Measurements from ENCODE around the gene CGNL1.

DNA sequence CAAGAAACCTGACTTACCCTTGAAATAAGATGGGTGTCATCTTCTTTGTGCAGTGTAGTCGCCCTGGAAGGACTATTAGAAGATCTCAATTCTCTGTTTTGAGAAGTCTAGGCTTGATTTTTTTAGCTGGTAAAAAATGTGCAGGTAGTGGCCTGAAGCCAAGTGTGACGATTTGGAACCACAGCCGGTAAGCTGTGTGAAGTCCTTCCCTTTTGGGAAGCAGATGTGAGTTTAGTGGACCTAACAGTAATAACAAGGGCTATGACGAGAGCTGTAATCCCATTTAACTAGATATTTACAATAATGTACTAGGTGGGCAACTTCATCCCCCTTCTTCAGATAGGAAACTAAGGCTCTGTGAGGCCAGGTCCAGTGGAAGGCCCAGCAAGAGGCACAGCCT lies 133.7 kb downstream of the CGNL1 start:
- TF ChIP-seq, protein P1, sequence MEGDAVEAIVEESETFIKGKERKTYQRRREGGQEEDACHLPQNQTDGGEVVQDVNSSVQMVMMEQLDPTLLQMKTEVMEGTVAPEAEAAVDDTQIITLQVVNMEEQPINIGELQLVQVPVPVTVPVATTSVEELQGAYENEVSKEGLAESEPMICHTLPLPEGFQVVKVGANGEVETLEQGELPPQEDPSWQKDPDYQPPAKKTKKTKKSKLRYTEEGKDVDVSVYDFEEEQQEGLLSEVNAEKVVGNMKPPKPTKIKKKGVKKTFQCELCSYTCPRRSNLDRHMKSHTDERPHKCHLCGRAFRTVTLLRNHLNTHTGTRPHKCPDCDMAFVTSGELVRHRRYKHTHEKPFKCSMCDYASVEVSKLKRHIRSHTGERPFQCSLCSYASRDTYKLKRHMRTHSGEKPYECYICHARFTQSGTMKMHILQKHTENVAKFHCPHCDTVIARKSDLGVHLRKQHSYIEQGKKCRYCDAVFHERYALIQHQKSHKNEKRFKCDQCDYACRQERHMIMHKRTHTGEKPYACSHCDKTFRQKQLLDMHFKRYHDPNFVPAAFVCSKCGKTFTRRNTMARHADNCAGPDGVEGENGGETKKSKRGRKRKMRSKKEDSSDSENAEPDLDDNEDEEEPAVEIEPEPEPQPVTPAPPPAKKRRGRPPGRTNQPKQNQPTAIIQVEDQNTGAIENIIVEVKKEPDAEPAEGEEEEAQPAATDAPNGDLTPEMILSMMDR (IDR thresholded peaks at IDR 0.05), result no peak
- TF ChIP-seq POLR2A (IDR thresholded peaks at IDR 0.05) (no peak), POLR2AphosphoS5 (IDR thresholded peaks at IDR 0.05) (no peak)
